A673 (cell line): ENCODE data around the gene ERAP2.
"Not testable (repeated sequence)": the region's sequence is repeated elsewhere in the genome, so short reads cannot be mapped to it uniquely, and the experiment has no call there.

Experiments
- EZH2 ChIP-seq: fragments of 200-600 bp; sonication (generic); IDR thresholded peaks from 2 replicates; pipeline ENCODE4 v1.6.1; 2017; ENCODE audit warnings: borderline replicate concordance, low read depth, mild to moderate bottlenecking, mixed read lengths, antibody characterized with exemption, low read length; ENCODE audit not compliant: poor library complexity, severe bottlenecking
- TF ChIP-seq, protein P1 (sequence below): fragments of 300-800, 200-600 bp; sonication (generic); conservative IDR thresholded peaks from 2 replicates; pipeline ENCODE4 v1.5.1; 2017; ENCODE audit warnings: low read depth, mild to moderate bottlenecking, antibody characterized with exemption, low read length, moderate library complexity, mixed read lengths

DNA sequence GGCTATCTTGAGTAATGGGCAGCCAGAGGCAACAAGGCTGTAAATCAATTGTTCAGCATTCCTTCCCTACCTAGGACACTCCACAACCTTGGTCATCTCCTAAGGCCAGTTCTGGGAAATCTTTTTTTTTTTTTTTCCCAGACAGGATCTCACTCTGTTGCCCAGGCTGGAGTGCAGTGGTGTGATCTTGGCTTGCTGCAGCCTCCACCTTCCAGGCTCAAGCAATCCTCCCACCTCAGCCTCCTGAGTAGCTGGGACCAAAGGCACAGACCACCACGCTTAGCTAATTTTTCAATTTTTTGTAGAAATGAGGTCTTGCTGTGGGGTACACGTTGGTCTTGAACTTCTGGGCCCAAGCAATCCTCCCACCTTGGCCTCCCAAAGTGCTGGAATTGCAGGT lies 54.7 kb downstream of the ERAP2 start:
- TF ChIP-seq, protein P1, sequence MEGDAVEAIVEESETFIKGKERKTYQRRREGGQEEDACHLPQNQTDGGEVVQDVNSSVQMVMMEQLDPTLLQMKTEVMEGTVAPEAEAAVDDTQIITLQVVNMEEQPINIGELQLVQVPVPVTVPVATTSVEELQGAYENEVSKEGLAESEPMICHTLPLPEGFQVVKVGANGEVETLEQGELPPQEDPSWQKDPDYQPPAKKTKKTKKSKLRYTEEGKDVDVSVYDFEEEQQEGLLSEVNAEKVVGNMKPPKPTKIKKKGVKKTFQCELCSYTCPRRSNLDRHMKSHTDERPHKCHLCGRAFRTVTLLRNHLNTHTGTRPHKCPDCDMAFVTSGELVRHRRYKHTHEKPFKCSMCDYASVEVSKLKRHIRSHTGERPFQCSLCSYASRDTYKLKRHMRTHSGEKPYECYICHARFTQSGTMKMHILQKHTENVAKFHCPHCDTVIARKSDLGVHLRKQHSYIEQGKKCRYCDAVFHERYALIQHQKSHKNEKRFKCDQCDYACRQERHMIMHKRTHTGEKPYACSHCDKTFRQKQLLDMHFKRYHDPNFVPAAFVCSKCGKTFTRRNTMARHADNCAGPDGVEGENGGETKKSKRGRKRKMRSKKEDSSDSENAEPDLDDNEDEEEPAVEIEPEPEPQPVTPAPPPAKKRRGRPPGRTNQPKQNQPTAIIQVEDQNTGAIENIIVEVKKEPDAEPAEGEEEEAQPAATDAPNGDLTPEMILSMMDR = not testable (repeated sequence)
- TF ChIP-seq EZH2 = not testable (repeated sequence)
